Measurements from ENCODE around the gene FRMD4B. TPM values are rescaled to one million over a fixed set of nuclear protein-coding genes. Genes with fewer than 3 reads are reported as not detected.

The FRMD4B gene
- total RNA-seq, 1 donor from 2014 or later, result 16.4 TPM

DNA sequence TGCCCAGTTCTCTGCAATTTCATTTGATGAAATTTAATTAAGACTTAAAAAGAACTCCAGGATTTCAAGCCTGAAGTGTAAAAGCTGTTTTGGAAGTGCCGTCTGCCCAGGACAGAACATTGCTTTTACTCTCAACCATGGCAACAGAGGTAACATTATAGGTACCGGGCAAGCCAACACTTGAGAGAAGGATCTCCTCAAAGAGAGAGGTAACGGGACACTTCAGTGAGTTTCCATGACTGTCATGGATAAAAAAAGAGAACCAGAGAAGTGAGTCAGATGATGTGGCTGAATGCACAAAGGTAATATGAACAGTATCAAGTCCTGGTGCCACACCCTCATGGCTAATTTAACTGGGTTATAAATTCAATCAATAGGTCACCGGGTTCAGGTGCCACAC, 133.3 kb downstream of the FRMD4B start:
- Histone ChIP-seq H3K27me3 (ENCODE audit: control insufficient read depth, insufficient read depth, low read length) (no peaks in the 10 kb centered on the region), H3K36me3 (ENCODE audit: control insufficient read depth, insufficient read depth, low read length) (no peaks in the 10 kb centered on the region), H3K4me3 (ENCODE audit: low read depth, low read length) (no peak overlapping the region)
- TF ChIP-seq, protein P1, sequence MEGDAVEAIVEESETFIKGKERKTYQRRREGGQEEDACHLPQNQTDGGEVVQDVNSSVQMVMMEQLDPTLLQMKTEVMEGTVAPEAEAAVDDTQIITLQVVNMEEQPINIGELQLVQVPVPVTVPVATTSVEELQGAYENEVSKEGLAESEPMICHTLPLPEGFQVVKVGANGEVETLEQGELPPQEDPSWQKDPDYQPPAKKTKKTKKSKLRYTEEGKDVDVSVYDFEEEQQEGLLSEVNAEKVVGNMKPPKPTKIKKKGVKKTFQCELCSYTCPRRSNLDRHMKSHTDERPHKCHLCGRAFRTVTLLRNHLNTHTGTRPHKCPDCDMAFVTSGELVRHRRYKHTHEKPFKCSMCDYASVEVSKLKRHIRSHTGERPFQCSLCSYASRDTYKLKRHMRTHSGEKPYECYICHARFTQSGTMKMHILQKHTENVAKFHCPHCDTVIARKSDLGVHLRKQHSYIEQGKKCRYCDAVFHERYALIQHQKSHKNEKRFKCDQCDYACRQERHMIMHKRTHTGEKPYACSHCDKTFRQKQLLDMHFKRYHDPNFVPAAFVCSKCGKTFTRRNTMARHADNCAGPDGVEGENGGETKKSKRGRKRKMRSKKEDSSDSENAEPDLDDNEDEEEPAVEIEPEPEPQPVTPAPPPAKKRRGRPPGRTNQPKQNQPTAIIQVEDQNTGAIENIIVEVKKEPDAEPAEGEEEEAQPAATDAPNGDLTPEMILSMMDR (IDR thresholded peaks at IDR 0.05; ENCODE audit: insufficient read depth, low read length, poor library complexity, severe bottlenecking), result no peak
- no peak for DNase-seq (ENCODE audit: low read depth)

DNA sequence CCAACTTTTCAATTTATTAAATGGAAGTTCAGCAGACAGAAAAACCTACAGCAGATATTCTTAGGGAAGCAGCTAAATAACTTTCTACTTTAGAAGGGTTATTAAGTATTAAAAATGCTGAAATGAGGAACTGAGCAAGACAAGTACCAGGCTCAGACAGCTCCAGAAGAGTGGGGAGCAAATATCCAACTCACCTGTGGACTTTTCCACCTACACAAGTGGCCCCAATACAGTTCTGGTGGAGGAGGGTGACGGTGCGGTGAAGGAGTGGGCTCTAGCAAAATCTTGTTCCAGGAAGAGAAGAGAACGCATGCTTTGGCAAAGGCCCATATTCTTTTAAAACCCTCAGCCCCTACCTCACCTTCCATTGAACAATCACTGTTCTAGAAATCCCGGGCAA, 133.7 kb downstream of the FRMD4B start:
- H3K4me3 ChIP-seq (ENCODE audit: low read depth, low read length), result no peak overlapping the region
- H3K27me3 ChIP-seq (ENCODE audit: control insufficient read depth, insufficient read depth, low read length), result no peaks in the 10 kb centered on the region
- H3K36me3 ChIP-seq (ENCODE audit: control insufficient read depth, insufficient read depth, low read length), result no peaks in the 10 kb centered on the region
- DNase-seq (ENCODE audit: low read depth), result no peak
- TF ChIP-seq, protein P1 (IDR thresholded peaks at IDR 0.05; ENCODE audit: insufficient read depth, low read length, poor library complexity, severe bottlenecking), result no peak

DNA sequence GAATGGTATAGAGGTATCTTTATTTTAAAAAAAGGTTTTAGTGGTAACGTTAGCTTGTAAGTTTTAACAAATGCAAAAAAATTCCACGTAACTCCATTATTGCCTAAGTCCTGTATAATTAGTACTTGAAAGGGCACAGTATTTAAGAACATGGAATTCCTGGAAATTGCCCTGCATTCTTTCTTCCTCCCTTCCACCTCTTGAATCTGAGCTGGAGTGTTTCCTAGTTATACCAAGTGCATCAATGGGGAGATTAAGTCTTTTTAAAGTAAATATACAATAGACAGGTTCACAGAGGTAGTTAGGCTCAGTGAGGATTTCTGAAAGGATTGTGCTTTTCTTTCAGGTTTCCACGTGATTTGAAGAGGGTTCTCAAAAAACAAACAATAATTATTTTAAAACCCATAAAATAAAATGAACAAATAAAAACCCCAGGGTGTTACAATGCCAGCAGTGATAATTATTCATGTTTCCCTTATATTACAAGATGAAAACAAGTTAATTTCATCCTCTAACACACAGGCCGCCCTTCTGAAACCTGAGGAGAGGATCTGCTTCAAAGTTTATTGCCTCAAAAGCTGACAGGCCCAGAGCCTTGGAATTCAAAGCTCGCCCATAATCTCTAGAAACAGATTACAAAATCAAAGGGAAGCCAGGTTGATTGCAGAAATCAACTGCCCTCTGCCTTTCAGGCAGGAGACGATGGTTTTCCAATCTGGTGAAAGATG, 134.6 kb downstream of the FRMD4B start:
- Histone ChIP-seq H3K27me3 (ENCODE audit: control insufficient read depth, insufficient read depth, low read length) (no peaks in the 10 kb centered on the region), H3K4me3 (ENCODE audit: low read depth, low read length) (no peak overlapping the region), H3K36me3 (ENCODE audit: control insufficient read depth, insufficient read depth, low read length) (no peaks in the 10 kb centered on the region)
- TF ChIP-seq, protein P1 (IDR thresholded peaks at IDR 0.05; ENCODE audit: insufficient read depth, low read length, poor library complexity, severe bottlenecking), result no peak
- DNase-seq (ENCODE audit: low read depth), result no peak

DNA sequence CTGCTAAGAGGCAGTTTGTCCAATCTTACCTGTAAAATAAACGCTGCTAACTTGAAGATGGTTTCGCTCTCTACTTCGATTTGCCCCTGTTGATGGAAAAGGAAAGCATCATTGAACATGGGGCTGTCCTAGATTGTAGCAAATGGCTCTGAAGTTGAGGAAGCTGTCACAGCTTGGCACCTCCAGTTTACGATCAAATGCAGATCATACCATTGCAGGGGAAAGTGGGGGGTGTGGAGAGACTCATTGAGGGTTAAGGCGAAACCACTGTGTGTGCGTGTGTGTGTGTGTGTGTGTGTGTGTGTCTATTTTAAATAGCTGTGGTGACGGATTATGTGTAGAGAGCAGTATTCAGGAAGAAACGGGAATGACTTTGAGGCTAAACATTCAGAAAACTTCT, 135.9 kb downstream of the FRMD4B start:
- Histone ChIP-seq H3K36me3 (ENCODE audit: control insufficient read depth, insufficient read depth, low read length) (no peaks in the 10 kb centered on the region), H3K27me3 (ENCODE audit: control insufficient read depth, insufficient read depth, low read length) (no peaks in the 10 kb centered on the region), H3K4me3 (ENCODE audit: low read depth, low read length) (peak overlapping the region; percentile 45)
- DNase-seq (ENCODE audit: low read depth), result no peak
- TF ChIP-seq, protein P1 (IDR thresholded peaks at IDR 0.05; ENCODE audit: insufficient read depth, low read length, poor library complexity, severe bottlenecking), result no peak

DNA sequence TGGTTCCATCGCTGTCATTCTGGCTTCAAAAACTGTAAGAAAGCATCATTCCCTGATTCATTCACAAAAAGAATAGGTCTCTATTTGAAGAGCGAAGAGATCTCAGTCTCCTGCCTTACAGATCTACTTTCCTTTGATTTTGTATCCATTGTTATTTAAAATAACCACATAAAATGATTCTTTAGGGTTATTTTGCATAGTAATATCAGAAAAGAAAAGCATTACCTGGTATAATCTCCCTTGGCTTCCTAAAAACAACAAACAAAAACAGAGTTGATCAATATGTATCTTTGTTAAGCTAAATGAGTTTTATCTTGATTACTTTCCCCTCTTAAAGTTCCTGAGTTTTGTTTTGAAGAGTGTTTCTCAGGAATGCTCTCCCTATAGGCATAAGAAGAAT, 136.9 kb downstream of the FRMD4B start:
- Histone ChIP-seq H3K4me3 (ENCODE audit: low read depth, low read length) (peak overlapping the region; percentile 45), H3K27me3 (ENCODE audit: control insufficient read depth, insufficient read depth, low read length) (no peaks in the 10 kb centered on the region), H3K36me3 (ENCODE audit: control insufficient read depth, insufficient read depth, low read length) (no peaks in the 10 kb centered on the region)
- TF ChIP-seq, protein P1 (IDR thresholded peaks at IDR 0.05; ENCODE audit: insufficient read depth, low read length, poor library complexity, severe bottlenecking), result no peak
- DNase-seq (ENCODE audit: low read depth), result no peak

DNA sequence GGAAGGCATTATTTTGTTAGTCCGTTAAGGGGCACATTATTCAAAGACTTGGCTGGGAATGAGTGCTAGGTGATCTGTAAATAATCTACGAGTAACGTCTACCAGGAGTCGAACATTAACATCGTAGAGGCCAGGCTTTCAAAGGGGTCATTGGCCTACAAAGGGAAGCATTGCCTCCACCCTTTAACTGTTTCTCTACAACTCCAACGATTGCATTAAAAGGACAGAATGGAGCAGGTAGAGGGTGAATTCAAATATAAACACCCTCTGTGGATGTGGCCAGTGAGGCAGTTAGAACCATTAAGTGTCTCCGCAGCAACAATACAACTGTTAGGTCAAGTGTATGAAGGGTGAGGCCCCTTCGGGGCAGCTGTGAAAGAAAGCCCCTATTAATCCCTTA, 137.5 kb downstream of the FRMD4B start:
- DNase-seq (ENCODE audit: low read depth), result peak; percentile 76
- Histone ChIP-seq H3K4me3 (ENCODE audit: low read depth, low read length) (peak overlapping the region; percentile 17), H3K27me3 (ENCODE audit: control insufficient read depth, insufficient read depth, low read length) (no peaks in the 10 kb centered on the region), H3K36me3 (ENCODE audit: control insufficient read depth, insufficient read depth, low read length) (no peaks in the 10 kb centered on the region)
- TF ChIP-seq, protein P1 (IDR thresholded peaks at IDR 0.05; ENCODE audit: insufficient read depth, low read length, poor library complexity, severe bottlenecking), result no peak
